Measurements from ENCODE around the gene SPC25. TPM values are rescaled to one million over a fixed set of nuclear protein-coding genes. Genes with fewer than 3 reads are reported as not detected.
A peak's percentile ranks its signal among the peaks of the same experiment; 100 is the strongest.

Gene SPC25
- total RNA-seq, 1 donor from 2014 or later: 60.0 TPM

DNA sequence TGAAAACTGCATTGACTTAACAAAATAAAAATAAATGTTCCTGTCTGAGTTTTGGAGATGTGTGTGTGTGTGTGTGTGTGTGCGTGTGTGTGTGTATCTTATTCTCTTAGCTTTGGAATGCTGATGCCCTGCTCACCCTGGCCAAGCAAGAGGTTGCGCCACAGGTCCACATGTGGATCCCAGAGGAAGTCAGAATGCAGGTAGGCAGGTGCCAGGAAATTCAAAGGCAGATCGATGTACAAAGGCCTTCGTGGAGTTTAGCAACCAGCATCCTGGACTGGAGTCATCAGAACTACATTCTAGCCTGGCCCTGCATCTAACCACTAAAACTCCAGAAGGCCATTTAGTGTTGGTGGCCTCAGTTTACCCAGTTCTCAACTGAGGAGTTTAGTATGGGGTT is 23.3 kb upstream of the SPC25 start:
- peak overlapping the region; percentile 24 for H3K4me3 Mint-ChIP-seq

DNA sequence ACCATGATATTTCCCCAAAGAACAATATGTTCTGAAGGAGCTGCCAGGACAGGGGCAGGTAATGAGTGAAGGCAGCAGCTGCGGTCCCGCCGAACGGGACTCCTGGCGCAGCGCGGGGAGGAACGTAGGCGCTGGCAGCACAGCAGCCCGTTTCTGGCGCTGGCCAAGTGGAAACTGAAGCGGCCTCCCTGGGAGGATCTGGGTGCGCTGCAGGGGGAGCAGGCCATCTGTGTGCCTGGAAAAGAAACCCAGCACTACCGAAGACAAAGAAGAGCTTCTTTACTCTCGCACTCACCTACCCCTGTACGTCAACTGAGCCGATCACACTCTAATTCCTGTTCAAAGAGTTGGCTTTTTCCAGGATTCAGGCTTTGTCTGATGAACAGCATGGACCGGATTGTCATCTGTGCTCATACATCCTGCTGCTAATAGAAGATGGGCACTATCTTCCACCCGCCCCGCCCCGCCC is 22.7 kb upstream of the SPC25 start:
- H3K4me3 Mint-ChIP-seq: peak overlapping the region; percentile 46
- DNase-seq (ENCODE audit: low spot score): peak; percentile 73
- H3K4me3 ChIP-seq: peak overlapping the region; percentile 10

More for the DNA sequence above, 23.3 kb upstream of the SPC25 start:
- H4K20me1 ChIP-seq (ENCODE audit: low read depth): no peaks in the 10 kb centered on the region
- no peak for TF ChIP-seq EZH2 (IDR thresholded peaks at IDR 0.05)
- TF ChIP-seq, protein P1, sequence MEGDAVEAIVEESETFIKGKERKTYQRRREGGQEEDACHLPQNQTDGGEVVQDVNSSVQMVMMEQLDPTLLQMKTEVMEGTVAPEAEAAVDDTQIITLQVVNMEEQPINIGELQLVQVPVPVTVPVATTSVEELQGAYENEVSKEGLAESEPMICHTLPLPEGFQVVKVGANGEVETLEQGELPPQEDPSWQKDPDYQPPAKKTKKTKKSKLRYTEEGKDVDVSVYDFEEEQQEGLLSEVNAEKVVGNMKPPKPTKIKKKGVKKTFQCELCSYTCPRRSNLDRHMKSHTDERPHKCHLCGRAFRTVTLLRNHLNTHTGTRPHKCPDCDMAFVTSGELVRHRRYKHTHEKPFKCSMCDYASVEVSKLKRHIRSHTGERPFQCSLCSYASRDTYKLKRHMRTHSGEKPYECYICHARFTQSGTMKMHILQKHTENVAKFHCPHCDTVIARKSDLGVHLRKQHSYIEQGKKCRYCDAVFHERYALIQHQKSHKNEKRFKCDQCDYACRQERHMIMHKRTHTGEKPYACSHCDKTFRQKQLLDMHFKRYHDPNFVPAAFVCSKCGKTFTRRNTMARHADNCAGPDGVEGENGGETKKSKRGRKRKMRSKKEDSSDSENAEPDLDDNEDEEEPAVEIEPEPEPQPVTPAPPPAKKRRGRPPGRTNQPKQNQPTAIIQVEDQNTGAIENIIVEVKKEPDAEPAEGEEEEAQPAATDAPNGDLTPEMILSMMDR (IDR thresholded peaks at IDR 0.05): no peak
- no peak for TF ChIP-seq EZH2phosphoT487 (IDR thresholded peaks at IDR 0.05)
- Mint-ChIP-seq H3K4me1 (peaks cover 41% of the 10 kb centered on the region), H3K27me3 (ENCODE audit: insufficient read depth, low read depth) (no peaks in the 10 kb centered on the region), H3K9me3 (peaks cover 7% of the 10 kb centered on the region), H3K36me3 (no peaks in the 10 kb centered on the region), H3K27ac (no peak overlapping the region)
- H3K4me1 ChIP-seq: peaks cover 36% of the 10 kb centered on the region
- peaks cover 10% of the 10 kb centered on the region for H3K9me3 ChIP-seq (ENCODE audit: low read depth)
- no peak for DNase-seq (ENCODE audit: low spot score)
- no peak overlapping the region for H2AFZ ChIP-seq (replicated peaks)
- H3K36me3 ChIP-seq: peaks cover 4% of the 10 kb centered on the region
- peaks cover 29% of the 10 kb centered on the region for H3F3A ChIP-seq (ENCODE audit: low read depth)
- no peaks in the 10 kb centered on the region for H3K27me3 ChIP-seq
- no peaks in the 10 kb centered on the region for H3K79me2 ChIP-seq (ENCODE audit: low read depth)
- no peak overlapping the region for H3K27ac ChIP-seq
- H3K4me3 ChIP-seq: no peak overlapping the region
- no peak overlapping the region for H3K9ac ChIP-seq
- peak overlapping the region; percentile 65 for H3K4me2 ChIP-seq

DNA sequence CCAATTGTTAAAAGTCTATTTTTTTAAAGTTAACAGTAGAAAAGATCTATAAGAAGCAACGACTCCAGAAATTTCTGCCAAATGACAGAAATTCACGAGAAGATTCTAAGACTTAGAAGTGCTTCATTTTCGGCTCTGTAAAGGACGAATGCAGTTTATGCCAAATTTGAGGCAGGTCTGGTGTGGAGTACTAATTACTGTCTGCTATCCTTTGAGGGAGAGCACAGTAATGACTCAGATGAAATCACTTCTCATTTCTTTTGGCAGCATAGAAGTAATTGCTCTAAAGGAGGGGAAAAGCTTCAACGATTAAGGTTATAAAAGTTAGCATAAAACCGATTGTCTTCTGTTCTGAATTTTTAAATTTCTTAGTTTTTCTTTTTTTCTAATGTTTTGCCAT is 22.2 kb upstream of the SPC25 start:
- Histone ChIP-seq H2AFZ (replicated peaks) (no peak overlapping the region), H3K79me2 (ENCODE audit: low read depth) (no peaks in the 10 kb centered on the region), H3F3A (ENCODE audit: low read depth) (peaks cover 34% of the 10 kb centered on the region), H3K4me1 (peaks cover 45% of the 10 kb centered on the region), H3K4me2 (peak overlapping the region; percentile 65), H4K20me1 (ENCODE audit: low read depth) (no peaks in the 10 kb centered on the region), H3K27me3 (no peaks in the 10 kb centered on the region), H3K36me3 (peaks cover 4% of the 10 kb centered on the region), H3K9ac (no peak overlapping the region), H3K27ac (peak overlapping the region; percentile 26), H3K9me3 (ENCODE audit: low read depth) (peaks cover 10% of the 10 kb centered on the region), H3K4me3 (peak overlapping the region; percentile 10)
- DNase-seq (ENCODE audit: low spot score): no peak
- H3K4me1 Mint-ChIP-seq: peaks cover 51% of the 10 kb centered on the region
- no peaks in the 10 kb centered on the region for H3K36me3 Mint-ChIP-seq
- no peak overlapping the region for H3K27ac Mint-ChIP-seq
- peak overlapping the region; percentile 46 for H3K4me3 Mint-ChIP-seq
- H3K27me3 Mint-ChIP-seq (ENCODE audit: insufficient read depth, low read depth): no peaks in the 10 kb centered on the region
- TF ChIP-seq EZH2phosphoT487 (IDR thresholded peaks at IDR 0.05) (no peak), EZH2 (IDR thresholded peaks at IDR 0.05) (no peak)
- TF ChIP-seq, protein P1 (IDR thresholded peaks at IDR 0.05): no peak
- H3K9me3 Mint-ChIP-seq: peaks cover 7% of the 10 kb centered on the region

More for the DNA sequence above, 22.7 kb upstream of the SPC25 start:
- Histone ChIP-seq H3K36me3 (peaks cover 4% of the 10 kb centered on the region), H3K9ac (no peak overlapping the region), H3K4me1 (peaks cover 40% of the 10 kb centered on the region), H3K9me3 (ENCODE audit: low read depth) (peaks cover 10% of the 10 kb centered on the region), H3K27ac (peak overlapping the region; percentile 26), H2AFZ (replicated peaks) (no peak overlapping the region), H4K20me1 (ENCODE audit: low read depth) (no peaks in the 10 kb centered on the region), H3K4me2 (peak overlapping the region; percentile 65), H3K27me3 (no peaks in the 10 kb centered on the region), H3F3A (ENCODE audit: low read depth) (peaks cover 33% of the 10 kb centered on the region), H3K79me2 (ENCODE audit: low read depth) (no peaks in the 10 kb centered on the region)
- Mint-ChIP-seq H3K27ac (no peak overlapping the region), H3K4me1 (peaks cover 47% of the 10 kb centered on the region), H3K9me3 (peaks cover 7% of the 10 kb centered on the region), H3K27me3 (ENCODE audit: insufficient read depth, low read depth) (no peaks in the 10 kb centered on the region), H3K36me3 (no peaks in the 10 kb centered on the region)
- TF ChIP-seq EZH2 (IDR thresholded peaks at IDR 0.05): no peak
- TF ChIP-seq, protein P1 (IDR thresholded peaks at IDR 0.05): no peak
- TF ChIP-seq EZH2phosphoT487 (IDR thresholded peaks at IDR 0.05): no peak
